HepG2 (cell line): Measurements from ENCODE around the gene EBF4. TPM values are rescaled to one million over a fixed set of nuclear protein-coding genes. Genes with fewer than 3 reads are reported as not detected.

Experiments
- CEBPB ChIP-seq: IDR thresholded peaks from 2 replicates; pipeline ENCODE4 v1.6.1; 2011; ENCODE audit warnings: low read depth, low read length, improper control_type of control experiment, borderline replicate concordance
- CHCHD3 ChIP-seq: sonication (generic); formaldehyde crosslinking; IDR thresholded peaks from 2 replicates; pipeline ENCODE4 v1.8.0; 2022; ENCODE audit warnings: mild to moderate bottlenecking, missing genetic modification reagents, moderate library complexity
- TCF7L2 ChIP-seq: IDR thresholded peaks from 2 replicates; pipeline ENCODE4 v1.6.1; 2011; ENCODE audit warnings: mild to moderate bottlenecking, low read depth, low read length, moderate library complexity
- ZBTB7B ChIP-seq: sonication (generic); formaldehyde crosslinking; IDR thresholded peaks from 2 replicates; pipeline ENCODE4 v1.4.0; 2020; ENCODE audit warnings: missing genetic modification reagents
- ZNF446 ChIP-seq: sonication (generic); formaldehyde crosslinking; IDR thresholded peaks from 2 replicates; pipeline ENCODE4 v1.5.0; 2020; ENCODE audit warnings: mild to moderate bottlenecking, missing genetic modification reagents
- ZNF644 ChIP-seq: IDR thresholded peaks from 2 replicates; pipeline ENCODE4 v1.6.1; 2016; ENCODE audit warnings: low read depth
- polyA plus RNA-seq, 8 experiments: library from polyadenylated mRNA; depleted of rRNA in 3 of 8; stranded (reverse) in 7 of 8; unstranded in 1 of 8; fragments of >200 nt; fragmentation: Illumina TruSeq in 4 of 8; extraction: Trizol in 4 of 8; gene quantifications; 2 replicates each; pipeline versions ENCODE4 v1.2.1 to v1.2.3, GENCODE V29; 2011 to 2016; ENCODE audit warnings: low read depth in 4 of 8, missing spikeins in 1 of 8, mixed read lengths in 1 of 8; ENCODE audit not compliant: insufficient read depth in 1 of 8
- total RNA-seq, 5 experiments: library from RNA; depleted of rRNA; stranded (reverse); fragments of >200 nt; fragmentation: Illumina TruSeq; extraction: Trizol; gene quantifications; 2 replicates each; pipeline ENCODE4 v1.2.3, GENCODE V29; 2016; ENCODE audit warnings: low read depth in 1 of 5
- TF ChIP-seq, protein P1 (sequence below): sonication (generic); formaldehyde crosslinking; IDR thresholded peaks from 2 replicates; pipeline ENCODE4 v1.5.1; 2020; ENCODE audit warnings: mild to moderate bottlenecking, missing genetic modification reagents, moderate library complexity
- TF ChIP-seq, protein P2 (sequence below), 2 experiments: IDR thresholded peaks; 2 replicates each; pipeline ENCODE4 v1.6.1; 2011 to 2012; ENCODE audit warnings: low read length in 2 of 2, borderline replicate concordance in 1 of 2, low read depth in 1 of 2, mild to moderate bottlenecking in 1 of 2, moderate library complexity in 1 of 2
- TF ChIP-seq, protein P3 (sequence below): sonication (generic); formaldehyde crosslinking; IDR thresholded peaks from 2 replicates; pipeline ENCODE4 v1.5.0; 2020; ENCODE audit warnings: missing genetic modification reagents
- TF ChIP-seq, protein P4 (sequence below), 2 experiments: sonication (generic) in 1 of 2; formaldehyde crosslinking in 1 of 2; IDR thresholded peaks; 2 replicates each; pipeline versions ENCODE4 v1.6.1 to v1.9.0; 2014 to 2022; ENCODE audit warnings: antibody characterized with exemption in 1 of 2, borderline replicate concordance in 1 of 2, inconsistent platforms in 1 of 2, low read depth in 1 of 2, missing genetic modification reagents in 1 of 2

The EBF4 gene
- total and polyA plus RNA-seq, 2 of the 13 experiments (the other 11 are each of a cell fraction or from before 2014, with no cell fraction given) = 0.84 to 2.2 TPM

DNA sequence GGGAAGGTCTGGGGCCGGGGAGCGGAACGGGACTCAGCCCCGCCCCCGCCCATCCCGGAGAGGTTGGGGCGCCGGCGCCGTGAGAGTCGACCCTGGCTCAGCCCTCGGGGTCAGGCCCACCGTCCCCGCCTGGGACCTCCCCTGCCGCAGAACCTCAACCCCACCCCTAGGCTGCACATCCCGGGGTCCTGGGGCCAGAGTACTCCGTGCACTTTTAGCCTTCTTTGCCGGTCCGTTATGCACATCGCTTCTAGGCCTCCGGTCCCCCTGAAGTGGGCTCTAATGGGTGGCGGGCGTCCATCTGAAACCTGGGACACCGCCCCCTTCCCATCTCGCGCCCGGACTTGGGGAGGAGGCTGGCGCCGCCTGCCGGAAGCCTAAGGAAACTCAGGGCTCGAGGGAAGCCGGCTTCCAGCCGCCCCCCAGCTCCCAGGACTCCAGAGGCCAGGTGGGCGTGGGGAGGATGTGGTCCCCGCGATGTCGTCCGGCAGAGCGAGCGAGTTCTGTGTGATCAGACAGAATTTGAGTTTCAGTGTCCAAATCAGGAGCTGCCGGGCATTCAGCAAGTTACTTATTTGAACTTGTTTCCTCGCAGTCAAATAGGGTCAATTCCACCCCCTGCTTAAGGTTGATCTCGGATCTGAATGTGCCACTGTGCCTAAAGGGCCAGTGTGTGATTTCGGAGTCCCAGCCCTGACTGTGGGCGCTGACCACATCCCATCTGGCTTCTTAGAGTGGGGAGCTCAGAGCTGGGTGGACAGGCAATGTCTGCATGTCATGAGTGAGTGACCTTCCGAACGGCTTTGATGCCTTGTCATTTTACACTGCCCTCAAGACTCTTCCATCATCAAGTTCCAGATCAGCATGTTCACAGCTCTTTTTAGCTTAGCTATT is 60.2 kb downstream of the EBF4 start (continued):
- TF ChIP-seq, protein P1, sequence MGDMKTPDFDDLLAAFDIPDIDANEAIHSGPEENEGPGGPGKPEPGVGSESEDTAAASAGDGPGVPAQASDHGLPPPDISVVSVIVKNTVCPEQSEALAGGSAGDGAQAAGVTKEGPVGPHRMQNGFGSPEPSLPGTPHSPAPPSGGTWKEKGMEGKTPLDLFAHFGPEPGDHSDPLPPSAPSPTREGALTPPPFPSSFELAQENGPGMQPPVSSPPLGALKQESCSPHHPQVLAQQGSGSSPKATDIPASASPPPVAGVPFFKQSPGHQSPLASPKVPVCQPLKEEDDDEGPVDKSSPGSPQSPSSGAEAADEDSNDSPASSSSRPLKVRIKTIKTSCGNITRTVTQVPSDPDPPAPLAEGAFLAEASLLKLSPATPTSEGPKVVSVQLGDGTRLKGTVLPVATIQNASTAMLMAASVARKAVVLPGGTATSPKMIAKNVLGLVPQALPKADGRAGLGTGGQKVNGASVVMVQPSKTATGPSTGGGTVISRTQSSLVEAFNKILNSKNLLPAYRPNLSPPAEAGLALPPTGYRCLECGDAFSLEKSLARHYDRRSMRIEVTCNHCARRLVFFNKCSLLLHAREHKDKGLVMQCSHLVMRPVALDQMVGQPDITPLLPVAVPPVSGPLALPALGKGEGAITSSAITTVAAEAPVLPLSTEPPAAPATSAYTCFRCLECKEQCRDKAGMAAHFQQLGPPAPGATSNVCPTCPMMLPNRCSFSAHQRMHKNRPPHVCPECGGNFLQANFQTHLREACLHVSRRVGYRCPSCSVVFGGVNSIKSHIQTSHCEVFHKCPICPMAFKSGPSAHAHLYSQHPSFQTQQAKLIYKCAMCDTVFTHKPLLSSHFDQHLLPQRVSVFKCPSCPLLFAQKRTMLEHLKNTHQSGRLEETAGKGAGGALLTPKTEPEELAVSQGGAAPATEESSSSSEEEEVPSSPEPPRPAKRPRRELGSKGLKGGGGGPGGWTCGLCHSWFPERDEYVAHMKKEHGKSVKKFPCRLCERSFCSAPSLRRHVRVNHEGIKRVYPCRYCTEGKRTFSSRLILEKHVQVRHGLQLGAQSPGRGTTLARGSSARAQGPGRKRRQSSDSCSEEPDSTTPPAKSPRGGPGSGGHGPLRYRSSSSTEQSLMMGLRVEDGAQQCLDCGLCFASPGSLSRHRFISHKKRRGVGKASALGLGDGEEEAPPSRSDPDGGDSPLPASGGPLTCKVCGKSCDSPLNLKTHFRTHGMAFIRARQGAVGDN (CRISPR knock-in tag) = peak; percentile 49
- 0 out of 2 replicates have a peak, but pooled peaks have one; percentile 53 for TF ChIP-seq CHCHD3
- TF ChIP-seq, protein P2, sequence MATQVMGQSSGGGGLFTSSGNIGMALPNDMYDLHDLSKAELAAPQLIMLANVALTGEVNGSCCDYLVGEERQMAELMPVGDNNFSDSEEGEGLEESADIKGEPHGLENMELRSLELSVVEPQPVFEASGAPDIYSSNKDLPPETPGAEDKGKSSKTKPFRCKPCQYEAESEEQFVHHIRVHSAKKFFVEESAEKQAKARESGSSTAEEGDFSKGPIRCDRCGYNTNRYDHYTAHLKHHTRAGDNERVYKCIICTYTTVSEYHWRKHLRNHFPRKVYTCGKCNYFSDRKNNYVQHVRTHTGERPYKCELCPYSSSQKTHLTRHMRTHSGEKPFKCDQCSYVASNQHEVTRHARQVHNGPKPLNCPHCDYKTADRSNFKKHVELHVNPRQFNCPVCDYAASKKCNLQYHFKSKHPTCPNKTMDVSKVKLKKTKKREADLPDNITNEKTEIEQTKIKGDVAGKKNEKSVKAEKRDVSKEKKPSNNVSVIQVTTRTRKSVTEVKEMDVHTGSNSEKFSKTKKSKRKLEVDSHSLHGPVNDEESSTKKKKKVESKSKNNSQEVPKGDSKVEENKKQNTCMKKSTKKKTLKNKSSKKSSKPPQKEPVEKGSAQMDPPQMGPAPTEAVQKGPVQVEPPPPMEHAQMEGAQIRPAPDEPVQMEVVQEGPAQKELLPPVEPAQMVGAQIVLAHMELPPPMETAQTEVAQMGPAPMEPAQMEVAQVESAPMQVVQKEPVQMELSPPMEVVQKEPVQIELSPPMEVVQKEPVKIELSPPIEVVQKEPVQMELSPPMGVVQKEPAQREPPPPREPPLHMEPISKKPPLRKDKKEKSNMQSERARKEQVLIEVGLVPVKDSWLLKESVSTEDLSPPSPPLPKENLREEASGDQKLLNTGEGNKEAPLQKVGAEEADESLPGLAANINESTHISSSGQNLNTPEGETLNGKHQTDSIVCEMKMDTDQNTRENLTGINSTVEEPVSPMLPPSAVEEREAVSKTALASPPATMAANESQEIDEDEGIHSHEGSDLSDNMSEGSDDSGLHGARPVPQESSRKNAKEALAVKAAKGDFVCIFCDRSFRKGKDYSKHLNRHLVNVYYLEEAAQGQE (IDR thresholded peaks at IDR 0.05; ENCODE audit: borderline replicate concordance in 1 of 2, low read depth in 1 of 2, low read length in 2 of 2) = no peak
- no peak for TF ChIP-seq ZNF644 (CRISPR knock-in tag)
- no peak for TF ChIP-seq CEBPB
- TF ChIP-seq, protein P3, sequence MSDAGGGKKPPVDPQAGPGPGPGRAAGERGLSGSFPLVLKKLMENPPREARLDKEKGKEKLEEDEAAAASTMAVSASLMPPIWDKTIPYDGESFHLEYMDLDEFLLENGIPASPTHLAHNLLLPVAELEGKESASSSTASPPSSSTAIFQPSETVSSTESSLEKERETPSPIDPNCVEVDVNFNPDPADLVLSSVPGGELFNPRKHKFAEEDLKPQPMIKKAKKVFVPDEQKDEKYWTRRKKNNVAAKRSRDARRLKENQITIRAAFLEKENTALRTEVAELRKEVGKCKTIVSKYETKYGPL (CRISPR knock-in tag) = no peak
- peak; percentile 80; the same call in 1 of the 2 replicates for TF ChIP-seq ZNF446
- peak; percentile 58 for TF ChIP-seq ZBTB7B (CRISPR knock-in tag)
- TF ChIP-seq, protein P4, sequence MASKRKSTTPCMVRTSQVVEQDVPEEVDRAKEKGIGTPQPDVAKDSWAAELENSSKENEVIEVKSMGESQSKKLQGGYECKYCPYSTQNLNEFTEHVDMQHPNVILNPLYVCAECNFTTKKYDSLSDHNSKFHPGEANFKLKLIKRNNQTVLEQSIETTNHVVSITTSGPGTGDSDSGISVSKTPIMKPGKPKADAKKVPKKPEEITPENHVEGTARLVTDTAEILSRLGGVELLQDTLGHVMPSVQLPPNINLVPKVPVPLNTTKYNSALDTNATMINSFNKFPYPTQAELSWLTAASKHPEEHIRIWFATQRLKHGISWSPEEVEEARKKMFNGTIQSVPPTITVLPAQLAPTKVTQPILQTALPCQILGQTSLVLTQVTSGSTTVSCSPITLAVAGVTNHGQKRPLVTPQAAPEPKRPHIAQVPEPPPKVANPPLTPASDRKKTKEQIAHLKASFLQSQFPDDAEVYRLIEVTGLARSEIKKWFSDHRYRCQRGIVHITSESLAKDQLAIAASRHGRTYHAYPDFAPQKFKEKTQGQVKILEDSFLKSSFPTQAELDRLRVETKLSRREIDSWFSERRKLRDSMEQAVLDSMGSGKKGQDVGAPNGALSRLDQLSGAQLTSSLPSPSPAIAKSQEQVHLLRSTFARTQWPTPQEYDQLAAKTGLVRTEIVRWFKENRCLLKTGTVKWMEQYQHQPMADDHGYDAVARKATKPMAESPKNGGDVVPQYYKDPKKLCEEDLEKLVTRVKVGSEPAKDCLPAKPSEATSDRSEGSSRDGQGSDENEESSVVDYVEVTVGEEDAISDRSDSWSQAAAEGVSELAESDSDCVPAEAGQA (IDR thresholded peaks at IDR 0.05; ENCODE audit: low read depth) = no peak
- TF ChIP-seq, protein P4 (CRISPR knock-in tag; IDR thresholded peaks at IDR 0.05; ENCODE audit: borderline replicate concordance) = no peak
- no peak for TF ChIP-seq TCF7L2
